ENCODE data around the gene ZNF563.

Gene ZNF563

GRCh38 chr19:12293777-12294248 is 39.6 kb downstream of the ZNF563 start:
- H3K79me2 ChIP-seq (ENCODE audit: insufficient read depth, low read length) = peaks cover 54% of the 10 kb centered on the region
- peaks cover 3% of the 10 kb centered on the region; the same call in 1 of the 2 replicates for H3K36me3 ChIP-seq (ENCODE audit: insufficient read depth, low read length)
- peak overlapping the region; percentile 95 for H3K4me2 ChIP-seq (ENCODE audit: insufficient read depth, low read length)
- H3K9ac ChIP-seq (ENCODE audit: low read depth, low read length) = peak overlapping the region; percentile 83
- peaks cover 35% of the 10 kb centered on the region for H3K4me1 ChIP-seq (ENCODE audit: insufficient read depth, low read length)
- peak overlapping the region; percentile 96 for H2AFZ ChIP-seq (ENCODE audit: low read depth, low read length)
- peak overlapping the region; percentile 87 to 94 for H3K4me3 ChIP-seq (ENCODE audit: low read depth in 1 of 2, low read length in 2 of 2)
- H4K20me1 ChIP-seq (ENCODE audit: insufficient read depth, low read length) = peaks cover 3% of the 10 kb centered on the region; the same call in 1 of the 2 replicates
- DNase-seq (peak; percentile 70), ATAC-seq (ENCODE audit: insufficient read depth, low read depth) (peak; percentile 41)
- peak overlapping the region; percentile 83 for H3K27ac ChIP-seq (ENCODE audit: low read length)
- no peaks in the 10 kb centered on the region for H3K9me3 ChIP-seq (ENCODE audit: insufficient read depth, low read length, severe bottlenecking)
- no peaks in the 10 kb centered on the region for H3K27me3 ChIP-seq (ENCODE audit: insufficient read depth, low read length, poor library complexity)
- TF ChIP-seq, protein P1, sequence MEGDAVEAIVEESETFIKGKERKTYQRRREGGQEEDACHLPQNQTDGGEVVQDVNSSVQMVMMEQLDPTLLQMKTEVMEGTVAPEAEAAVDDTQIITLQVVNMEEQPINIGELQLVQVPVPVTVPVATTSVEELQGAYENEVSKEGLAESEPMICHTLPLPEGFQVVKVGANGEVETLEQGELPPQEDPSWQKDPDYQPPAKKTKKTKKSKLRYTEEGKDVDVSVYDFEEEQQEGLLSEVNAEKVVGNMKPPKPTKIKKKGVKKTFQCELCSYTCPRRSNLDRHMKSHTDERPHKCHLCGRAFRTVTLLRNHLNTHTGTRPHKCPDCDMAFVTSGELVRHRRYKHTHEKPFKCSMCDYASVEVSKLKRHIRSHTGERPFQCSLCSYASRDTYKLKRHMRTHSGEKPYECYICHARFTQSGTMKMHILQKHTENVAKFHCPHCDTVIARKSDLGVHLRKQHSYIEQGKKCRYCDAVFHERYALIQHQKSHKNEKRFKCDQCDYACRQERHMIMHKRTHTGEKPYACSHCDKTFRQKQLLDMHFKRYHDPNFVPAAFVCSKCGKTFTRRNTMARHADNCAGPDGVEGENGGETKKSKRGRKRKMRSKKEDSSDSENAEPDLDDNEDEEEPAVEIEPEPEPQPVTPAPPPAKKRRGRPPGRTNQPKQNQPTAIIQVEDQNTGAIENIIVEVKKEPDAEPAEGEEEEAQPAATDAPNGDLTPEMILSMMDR (IDR thresholded peaks at IDR 0.05; ENCODE audit: borderline replicate concordance, extremely low read depth, low read length, poor library complexity, severe bottlenecking) = no peak

GRCh38 chr19:12289790-12290065 is 43.7 kb downstream of the ZNF563 start:
- H2AFZ ChIP-seq (ENCODE audit: low read depth, low read length) = no peak overlapping the region
- H3K4me1 ChIP-seq (ENCODE audit: insufficient read depth, low read length) = peaks cover 28% of the 10 kb centered on the region
- no peak overlapping the region for H3K27ac ChIP-seq (ENCODE audit: low read length)
- H3K9ac ChIP-seq (ENCODE audit: low read depth, low read length) = no peak overlapping the region
- H3K4me2 ChIP-seq (ENCODE audit: insufficient read depth, low read length) = no peak overlapping the region
- H3K9me3 ChIP-seq (ENCODE audit: insufficient read depth, low read length, severe bottlenecking) = no peaks in the 10 kb centered on the region
- ATAC-seq (ENCODE audit: insufficient read depth, low read depth) (no peak), DNase-seq (no peak)
- H3K79me2 ChIP-seq (ENCODE audit: insufficient read depth, low read length) = peaks cover 88% of the 10 kb centered on the region
- no peak for TF ChIP-seq EZH2 (IDR thresholded peaks at IDR 0.05; ENCODE audit: borderline replicate concordance, low read depth, low read length, severe bottlenecking)
- TF ChIP-seq, protein P1 (IDR thresholded peaks at IDR 0.05; ENCODE audit: borderline replicate concordance, extremely low read depth, low read length, poor library complexity, severe bottlenecking) = no peak
- H3K27me3 ChIP-seq (ENCODE audit: insufficient read depth, low read length, poor library complexity) = no peaks in the 10 kb centered on the region
- peaks cover 5% of the 10 kb centered on the region; the same call in 1 of the 2 replicates for H3K36me3 ChIP-seq (ENCODE audit: insufficient read depth, low read length)
- H4K20me1 ChIP-seq (ENCODE audit: insufficient read depth, low read length) = peaks cover 3% of the 10 kb centered on the region; the same call in 1 of the 2 replicates
- H3K4me3 ChIP-seq (ENCODE audit: low read depth in 1 of 2, low read length in 2 of 2) = no peak overlapping the region

GRCh38 chr19:12287958-12288500 is 45.4 kb downstream of the ZNF563 start:
- H3K27ac ChIP-seq (ENCODE audit: low read length) = no peak overlapping the region
- ATAC-seq (ENCODE audit: insufficient read depth, low read depth) (no peak), DNase-seq (no peak)
- H3K4me2 ChIP-seq (ENCODE audit: insufficient read depth, low read length) = no peak overlapping the region
- H3K9ac ChIP-seq (ENCODE audit: low read depth, low read length) = no peak overlapping the region
- H3K79me2 ChIP-seq (ENCODE audit: insufficient read depth, low read length) = peaks cover 88% of the 10 kb centered on the region
- H3K4me3 ChIP-seq (ENCODE audit: low read depth in 1 of 2, low read length in 2 of 2) = no peak overlapping the region
- TF ChIP-seq, protein P1 (IDR thresholded peaks at IDR 0.05; ENCODE audit: borderline replicate concordance, extremely low read depth, low read length, poor library complexity, severe bottlenecking) = no peak
- TF ChIP-seq EZH2 (IDR thresholded peaks at IDR 0.05; ENCODE audit: borderline replicate concordance, low read depth, low read length, severe bottlenecking) = no peak
- H3K27me3 ChIP-seq (ENCODE audit: insufficient read depth, low read length, poor library complexity) = no peaks in the 10 kb centered on the region
- H3K9me3 ChIP-seq (ENCODE audit: insufficient read depth, low read length, severe bottlenecking) = no peaks in the 10 kb centered on the region
- no peak overlapping the region for H2AFZ ChIP-seq (ENCODE audit: low read depth, low read length)
- peaks cover 6% of the 10 kb centered on the region; the same call in 1 of the 2 replicates for H3K36me3 ChIP-seq (ENCODE audit: insufficient read depth, low read length)
- peaks cover under 1% of the 10 kb centered on the region; the same call in 1 of the 2 replicates for H4K20me1 ChIP-seq (ENCODE audit: insufficient read depth, low read length)
- peaks cover 18% of the 10 kb centered on the region for H3K4me1 ChIP-seq (ENCODE audit: insufficient read depth, low read length)

Data from DND-41 (cell line).